Activated CD4-positive, alpha-beta memory T cell treated with anti-CD3 and anti-CD28 coated beads for 36 hours (primary cell): ENCODE results near the gene PDIA4. TPM values are rescaled to one million over a fixed set of nuclear protein-coding genes. Genes with fewer than 3 reads are reported as not detected.

Experiments
- CTCF ChIA-PET: fragments of 350-600 bp; sonication (Branson Sonifier 250); formaldehyde crosslinking; loops from one replicate; lab custom pipeline; 2021; ENCODE audit warnings: antibody characterized with exemption, inconsistent platforms; lab: Charles Lee
- POLR2A ChIA-PET: fragments of 350-600 bp; sonication (Branson Sonifier 250); formaldehyde crosslinking; loops from one replicate; lab custom pipeline; 2021; ENCODE audit warnings: antibody characterized with exemption; lab: Charles Lee
- DNase-seq: peaks from one replicate; pipeline ENCODE4 v3.0.0-alpha.2; 2020
- H3K27ac Mint-ChIP-seq: one replicate; pipeline ENCODE4 v1.8.0; 2021; ENCODE audit warnings: mixed read lengths
- H3K27me3 Mint-ChIP-seq: one replicate; pipeline ENCODE4 v1.8.0; 2021; ENCODE audit warnings: mixed read lengths
- H3K36me3 Mint-ChIP-seq: one replicate; pipeline ENCODE4 v1.8.0; 2021; ENCODE audit warnings: mixed read lengths
- H3K4me1 Mint-ChIP-seq: one replicate; pipeline ENCODE4 v1.8.0; 2021; ENCODE audit warnings: low read depth, mixed read lengths
- H3K4me3 Mint-ChIP-seq: one replicate; pipeline ENCODE4 v1.8.0; 2021; ENCODE audit warnings: mild to moderate bottlenecking, mixed read lengths
- H3K9me3 Mint-ChIP-seq: one replicate; pipeline ENCODE4 v1.8.0; 2021; ENCODE audit warnings: mixed read lengths
- intact Hi-C: fragments of 100-400 bp; cut with micrococcal nuclease; formaldehyde crosslinking; loops from one replicate; pipeline ENCODE4 v1.15.1; 2023
- total RNA-seq, 2 experiments: library from RNA; stranded (reverse); gene quantifications; one replicate each; pipeline ENCODE4 v1.2.3, GENCODE V29; 2021

The PDIA4 gene
- total RNA-seq, 2 experiments from 2014 or later: 108 to 112 TPM

- Mint-ChIP-seq H3K4me3 (peak overlapping the region; percentile 92), H3K9me3 (no peaks in the 10 kb centered on the region), H3K27me3 (no peaks in the 10 kb centered on the region), H3K36me3 (no peaks in the 10 kb centered on the region), H3K27ac (peak overlapping the region; percentile 87), H3K4me1 (peaks cover 23% of the 10 kb centered on the region)
- intact Hi-C loops: loop anchor here (1.0 to 10.0 kb wide), 7 partner anchors 23 to 457 kb away; no protein-coding TSS in a partner anchor
- ChIA-PET POLR2A (interaction anchor here (1.1 kb wide), 1 partner anchor 80 kb away, joined by 3 read pairs; the partner anchor contains the start of gene EZH2), CTCF (interaction anchor here (0.6 to 2.5 kb wide), 28 partner anchors 17 to 463 kb away, joined by 3 to 21 read pairs (median 4); no protein-coding TSS in a partner anchor)
- no peak for DNase-seq
Observed at GRCh38 chr7:148963583-148964482, 64.5 kb downstream of the PDIA4 start.

GRCh38 chr7:148962823-148963582 is 65.3 kb downstream of the PDIA4 start:
- CTCF ChIA-PET: interaction anchor here (0.6 to 2.5 kb wide), 31 partner anchors 15 to 462 kb away, joined by 3 to 21 read pairs (median 4); no protein-coding TSS in a partner anchor

GRCh38 chr7:148962440-148962822 is 65.9 kb downstream of the PDIA4 start:
- no peak for DNase-seq
- Mint-ChIP-seq H3K36me3 (no peaks in the 10 kb centered on the region), H3K27me3 (no peaks in the 10 kb centered on the region), H3K9me3 (no peaks in the 10 kb centered on the region), H3K4me3 (peak overlapping the region; percentile 92), H3K27ac (peak overlapping the region; percentile 87), H3K4me1 (peaks cover 23% of the 10 kb centered on the region)
- intact Hi-C loops: loop anchor here (1.0 to 10.0 kb wide), 7 partner anchors 80 to 435 kb away; no protein-coding TSS in a partner anchor
- POLR2A ChIA-PET: no interaction called here
- CTCF ChIA-PET: interaction anchor here (0.6 to 2.5 kb wide), 24 partner anchors 15 to 458 kb away, joined by 3 to 21 read pairs (median 4); no protein-coding TSS in a partner anchor

More at GRCh38 chr7:148962823-148963582, 65.3 kb downstream of the PDIA4 start:
- peak; percentile 81 for DNase-seq
- POLR2A ChIA-PET: interaction anchor here (1.1 kb wide), 1 partner anchor 79 kb away, joined by 3 read pairs; the partner anchor contains the start of gene EZH2
- H3K4me3 Mint-ChIP-seq: peak overlapping the region; percentile 92
- peak overlapping the region; percentile 87 for H3K27ac Mint-ChIP-seq
- H3K4me1 Mint-ChIP-seq: peaks cover 23% of the 10 kb centered on the region
- H3K36me3 Mint-ChIP-seq: no peaks in the 10 kb centered on the region
- H3K27me3 Mint-ChIP-seq: no peaks in the 10 kb centered on the region
- intact Hi-C loops: loop anchor here (1.0 to 10.0 kb wide), 9 partner anchors 22 to 456 kb away; no protein-coding TSS in a partner anchor
- H3K9me3 Mint-ChIP-seq: no peaks in the 10 kb centered on the region

- intact Hi-C loops: loop anchor here (5.0 to 10.0 kb wide), 3 partner anchors 152 to 257 kb away; no protein-coding TSS in a partner anchor
- DNase-seq: no peak
- POLR2A ChIA-PET: no interaction called here
- H3K27me3 Mint-ChIP-seq: no peaks in the 10 kb centered on the region
- H3K27ac Mint-ChIP-seq: no peak overlapping the region
- no peaks in the 10 kb centered on the region for H3K9me3 Mint-ChIP-seq
- no peak overlapping the region for H3K4me3 Mint-ChIP-seq
- H3K36me3 Mint-ChIP-seq: no peaks in the 10 kb centered on the region
- CTCF ChIA-PET: interaction anchor here (0.6 to 2.1 kb wide), 3 partner anchors 384 to 454 kb away, joined by 3 to 4 read pairs (median 4); no protein-coding TSS in a partner anchor
- H3K4me1 Mint-ChIP-seq: peaks cover 18% of the 10 kb centered on the region
Observed at GRCh38 chr7:148959726-148960125, 68.6 kb downstream of the PDIA4 start.

GRCh38 chr7:148958061-148958460 is 70.2 kb downstream of the PDIA4 start:
- Mint-ChIP-seq H3K36me3 (no peaks in the 10 kb centered on the region), H3K4me1 (peaks cover 6% of the 10 kb centered on the region), H3K27me3 (no peaks in the 10 kb centered on the region), H3K9me3 (no peaks in the 10 kb centered on the region), H3K27ac (no peak overlapping the region), H3K4me3 (no peak overlapping the region)
- POLR2A ChIA-PET: no interaction called here
- no peak for DNase-seq
- intact Hi-C loops: no loop called here
- CTCF ChIA-PET: interaction anchor here (0.9 to 1.3 kb wide), 3 partner anchors 16 to 382 kb away, joined by 3 to 7 read pairs (median 3); no protein-coding TSS in a partner anchor

GRCh38 chr7:148954766-148955165 is 73.5 kb downstream of the PDIA4 start:
- Mint-ChIP-seq H3K27me3 (no peaks in the 10 kb centered on the region), H3K27ac (no peak overlapping the region), H3K4me1 (no peaks in the 10 kb centered on the region), H3K36me3 (no peaks in the 10 kb centered on the region), H3K9me3 (no peaks in the 10 kb centered on the region), H3K4me3 (no peak overlapping the region)
- ChIA-PET POLR2A (no interaction called here), CTCF (no interaction called here)
- intact Hi-C loops: no loop called here
- no peak for DNase-seq

GRCh38 chr7:148953676-148954075 is 74.6 kb downstream of the PDIA4 start:
- no peaks in the 10 kb centered on the region for H3K36me3 Mint-ChIP-seq
- H3K4me1 Mint-ChIP-seq: no peaks in the 10 kb centered on the region
- intact Hi-C loops: no loop called here
- POLR2A ChIA-PET: interaction anchor here (0.6 kb wide), 1 partner anchor 144 kb away, joined by 5 read pairs; no protein-coding TSS in a partner anchor
- no peak overlapping the region for H3K27ac Mint-ChIP-seq
- no peak for DNase-seq
- no peak overlapping the region for H3K4me3 Mint-ChIP-seq
- CTCF ChIA-PET: no interaction called here
- no peaks in the 10 kb centered on the region for H3K27me3 Mint-ChIP-seq
- H3K9me3 Mint-ChIP-seq: no peaks in the 10 kb centered on the region

Other genes with a start within 250 kb of the PDIA4 start
- gene EZH2, start 144.2 kb downstream of the PDIA4 start, total RNA-seq: 100 to 1,000 TPM; 102 to 103 TPM
- gene ZNF786, start 62.2 kb upstream of the PDIA4 start, total RNA-seq: 1 to 10 TPM; 4.5 to 6.1 TPM
- under 1 TPM; 0.74 to 0.75 TPM for gene ZNF425, start 97.8 kb upstream of the PDIA4 start, total RNA-seq
- 1 to 10 TPM; 8.4 to 9.4 TPM for gene ZNF398, start 118.9 kb upstream of the PDIA4 start, total RNA-seq
- gene ZNF282, start 167.0 kb upstream of the PDIA4 start, total RNA-seq: 10 to 100 TPM; 61.7 to 61.9 TPM
- gene ZNF212, start 211.1 kb upstream of the PDIA4 start, total RNA-seq: 10 to 100 TPM; 21.5 to 21.9 TPM
- gene ZNF783, start 233.7 kb upstream of the PDIA4 start, total RNA-seq: 10 to 100 TPM; 15.5 to 17.1 TPM